Esophagus muscularis mucosa (tissue), 4 donors: ENCODE data around the gene MAP1LC3B. TPM values are rescaled to one million over a fixed set of nuclear protein-coding genes. Genes with fewer than 3 reads are reported as not detected.

Source experiments
- DNase-seq: peaks from one replicate; pipeline ENCODE4 v3.0.0-alpha.2; 2017; ENCODE audit errors: extremely low spot score
- H3K27ac ChIP-seq, 4 donors: fragments of 200-600 bp; sonication (generic); replicated peaks in 1 of 4; 1 replicate in 3 of 4; 2 replicates in 1 of 4; pipeline ENCODE4 v1.5.1; 2016 to 2019; ENCODE audit warnings: mild to moderate bottlenecking in 1 of 4
- H3K27me3 ChIP-seq, 4 donors: fragments of 200-600 bp; sonication (generic); one replicate each; pipeline versions ENCODE4 v1.5.1 to v1.6.0; 2016 to 2019
- H3K36me3 ChIP-seq, 4 donors: fragments of 200-600 bp; sonication (generic); one replicate each; pipeline ENCODE4 v1.5.1; 2016 to 2019
- H3K4me1 ChIP-seq, 4 donors: fragments of 200-600 bp; sonication (generic); one replicate each; pipeline ENCODE4 v1.5.1; 2016 to 2019
- H3K4me3 ChIP-seq, 4 donors: fragments of 200-600 bp; sonication (generic); 1 replicate in 2 of 4; 2 replicates in 2 of 4; pipeline ENCODE4 v1.5.1; 2016 to 2019; ENCODE audit warnings: mild to moderate bottlenecking in 4 of 4, moderate library complexity in 1 of 4
- H3K9me3 ChIP-seq, 4 donors: fragments of 200-600 bp; sonication (generic); 1 replicate in 3 of 4; 2 replicates in 1 of 4; pipeline ENCODE4 v1.5.1; 2016 to 2019
- EP300 ChIP-seq: sonication (generic); formaldehyde crosslinking; IDR thresholded peaks from one replicate; pipeline ENCODE4 v1.6.1; 2017; ENCODE audit warnings: antibody characterized with exemption
- POLR2A ChIP-seq: fragments of 450-650 bp; IDR thresholded peaks from one replicate; pipeline ENCODE4 v1.6.1; 2017; ENCODE audit warnings: antibody characterized with exemption, moderate library complexity, mild to moderate bottlenecking, low read depth
- POLR2AphosphoS5 ChIP-seq, 2 donors: sonication (generic); formaldehyde crosslinking; IDR thresholded peaks; one replicate each; pipeline ENCODE4 v1.6.1; 2017; ENCODE audit warnings: antibody characterized with exemption in 2 of 2
- WGBS: methylation state at CpG from one replicate; pipeline ENCODE4 v1.1.5; 2018; 5-methylcytosine and 5-hydroxymethylcytosine counted together
- intact Hi-C: fragments of 100-400 bp; cut with DNase I; formaldehyde crosslinking; loops from one replicate; pipeline ENCODE4 v1.15.1; 2023
- total RNA-seq, 4 donors: library from RNA; depleted of rRNA; stranded (reverse); fragments of >200 nt; gene quantifications; one replicate each; pipeline versions ENCODE4 v1.1.0 to v1.2.1, GENCODE V29; 2016
- TF ChIP-seq, protein P1 (sequence below), 3 experiments: fragments of 200-600 bp in 2 of 3; fragments of 450-650 bp in 1 of 3; sonication (generic) in 2 of 3; IDR thresholded peaks; one replicate each; pipeline ENCODE4 v1.5.1; 2017 to 2019; ENCODE audit warnings: antibody characterized with exemption in 3 of 3, mild to moderate bottlenecking in 2 of 3, moderate library complexity in 1 of 3

The MAP1LC3B gene
- total RNA-seq, 4 donors from 2014 or later = 49.4 to 70.6 (median 57.9) TPM

DNA sequence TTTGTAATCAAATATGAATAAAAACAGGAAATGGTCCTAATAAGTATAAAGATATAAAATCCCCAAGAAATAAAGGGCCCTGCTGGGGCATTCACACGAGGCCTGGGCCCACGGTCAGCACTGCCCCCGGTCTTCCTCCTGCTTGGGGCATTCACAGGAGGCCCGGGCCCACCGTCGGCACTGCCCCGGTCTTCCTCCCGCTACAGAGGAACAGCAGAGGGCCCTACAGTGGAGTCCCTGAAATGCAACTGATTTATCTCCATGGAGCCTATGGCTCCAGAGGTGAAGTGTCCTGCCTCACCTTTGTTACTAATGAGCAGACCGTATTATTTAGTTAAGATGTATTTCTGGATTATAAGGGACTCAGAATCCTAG, 46.5 kb downstream of the MAP1LC3B start:
- TF ChIP-seq EP300 (no peak), POLR2A (no peak), POLR2AphosphoS5 (IDR thresholded peaks at IDR 0.05) (no peak)
- TF ChIP-seq, protein P1, sequence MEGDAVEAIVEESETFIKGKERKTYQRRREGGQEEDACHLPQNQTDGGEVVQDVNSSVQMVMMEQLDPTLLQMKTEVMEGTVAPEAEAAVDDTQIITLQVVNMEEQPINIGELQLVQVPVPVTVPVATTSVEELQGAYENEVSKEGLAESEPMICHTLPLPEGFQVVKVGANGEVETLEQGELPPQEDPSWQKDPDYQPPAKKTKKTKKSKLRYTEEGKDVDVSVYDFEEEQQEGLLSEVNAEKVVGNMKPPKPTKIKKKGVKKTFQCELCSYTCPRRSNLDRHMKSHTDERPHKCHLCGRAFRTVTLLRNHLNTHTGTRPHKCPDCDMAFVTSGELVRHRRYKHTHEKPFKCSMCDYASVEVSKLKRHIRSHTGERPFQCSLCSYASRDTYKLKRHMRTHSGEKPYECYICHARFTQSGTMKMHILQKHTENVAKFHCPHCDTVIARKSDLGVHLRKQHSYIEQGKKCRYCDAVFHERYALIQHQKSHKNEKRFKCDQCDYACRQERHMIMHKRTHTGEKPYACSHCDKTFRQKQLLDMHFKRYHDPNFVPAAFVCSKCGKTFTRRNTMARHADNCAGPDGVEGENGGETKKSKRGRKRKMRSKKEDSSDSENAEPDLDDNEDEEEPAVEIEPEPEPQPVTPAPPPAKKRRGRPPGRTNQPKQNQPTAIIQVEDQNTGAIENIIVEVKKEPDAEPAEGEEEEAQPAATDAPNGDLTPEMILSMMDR (IDR thresholded peaks at IDR 0.05) = no peak
- H3K4me1 ChIP-seq = peaks cover 21 to 33% (median 24%) of the 10 kb centered on the region in 4 donors
- no peak overlapping the region for H3K27ac ChIP-seq
- H3K4me3 ChIP-seq = no peak overlapping the region
- intact Hi-C loops = no loop called here
- 90% methylated on average over 9 of the region's 9 CpGs for WGBS
- no peaks in the 10 kb centered on the region for H3K36me3 ChIP-seq
- H3K9me3 ChIP-seq = no peaks in the 10 kb centered on the region
- DNase-seq = no peak
- H3K27me3 ChIP-seq = no peaks in the 10 kb centered on the region

DNA sequence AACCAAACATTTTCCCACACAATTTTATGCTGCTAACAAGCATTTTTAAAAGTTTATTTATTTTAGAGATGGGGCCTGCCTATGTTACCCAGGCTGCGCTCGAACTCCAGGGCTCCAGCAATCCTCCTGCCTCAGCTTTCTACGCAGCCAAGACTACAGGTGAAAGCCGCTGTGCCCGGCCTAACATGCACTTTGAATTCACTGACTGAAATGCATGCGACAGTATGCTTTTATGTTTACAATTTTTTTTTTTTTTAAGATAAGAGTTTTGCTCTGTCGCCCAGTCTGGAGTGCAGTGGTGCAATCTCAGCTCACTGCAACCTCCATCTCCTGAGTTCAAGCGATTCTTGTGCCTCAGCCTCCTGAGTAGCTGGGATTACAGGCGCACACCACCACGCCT, 47.8 kb downstream of the MAP1LC3B start:
- no peak overlapping the region for H3K4me3 ChIP-seq
- DNase-seq = no peak
- no peaks in the 10 kb centered on the region for H3K27me3 ChIP-seq
- WGBS = 97% methylated on average over 10 of the region's 10 CpGs
- peaks cover 20 to 26% (median 22%) of the 10 kb centered on the region in 4 donors for H3K4me1 ChIP-seq
- H3K9me3 ChIP-seq = no peaks in the 10 kb centered on the region
- intact Hi-C loops = no loop called here
- H3K36me3 ChIP-seq = peaks cover 0 to 6% (median 3%) of the 10 kb centered on the region in 4 donors
- TF ChIP-seq EP300 (no peak), POLR2A (no peak), POLR2AphosphoS5 (IDR thresholded peaks at IDR 0.05) (no peak)
- TF ChIP-seq, protein P1 (IDR thresholded peaks at IDR 0.05) = no peak
- no peak overlapping the region for H3K27ac ChIP-seq

DNA sequence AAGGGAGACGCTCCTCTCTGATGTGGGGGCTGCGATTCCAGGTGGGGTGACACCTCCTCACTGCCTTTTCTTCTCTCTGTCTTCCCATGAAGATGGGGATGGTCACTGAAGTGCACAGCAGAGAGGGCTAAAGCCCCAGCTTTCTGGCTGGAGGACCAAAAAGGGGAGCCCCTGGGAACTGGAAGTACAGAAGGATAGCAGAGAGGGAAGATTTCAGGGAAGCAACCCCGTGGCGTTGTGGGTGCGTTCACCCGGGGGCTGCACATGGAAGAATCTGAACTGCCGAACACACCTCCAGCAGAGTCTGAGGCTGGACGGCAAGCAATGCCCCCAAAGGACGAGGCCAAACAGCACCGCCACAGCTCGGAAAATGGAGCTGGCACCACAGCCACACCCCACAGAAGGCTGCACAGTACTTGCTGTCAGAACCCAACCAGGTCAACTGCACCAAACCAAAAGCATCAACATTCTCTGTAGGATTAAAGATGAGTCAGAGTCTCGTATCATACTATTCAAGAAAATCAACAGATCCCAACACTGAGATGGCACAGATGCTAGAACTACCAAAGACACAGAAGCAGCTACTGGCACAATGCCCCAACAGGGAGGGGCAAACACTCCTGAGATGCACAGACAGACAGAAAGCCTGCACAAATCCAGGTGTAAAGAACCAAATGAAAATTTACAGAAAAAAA, 49.9 kb downstream of the MAP1LC3B start:
- 92% methylated on average over 10 of the region's 12 CpGs for WGBS
- Histone ChIP-seq H3K27me3 (no peaks in the 10 kb centered on the region), H3K9me3 (no peaks in the 10 kb centered on the region), H3K27ac (no peak overlapping the region), H3K4me1 (peaks cover 0 to 17% (median 8%) of the 10 kb centered on the region in 4 donors), H3K36me3 (peaks cover 0 to 19% (median 7%) of the 10 kb centered on the region in 4 donors), H3K4me3 (no peak overlapping the region)
- intact Hi-C loops = no loop called here
- TF ChIP-seq, protein P1 (IDR thresholded peaks at IDR 0.05) = no peak
- TF ChIP-seq EP300 = no peak
- TF ChIP-seq POLR2A = no peak
- no peak for TF ChIP-seq POLR2AphosphoS5 (IDR thresholded peaks at IDR 0.05)
- DNase-seq = no peak

DNA sequence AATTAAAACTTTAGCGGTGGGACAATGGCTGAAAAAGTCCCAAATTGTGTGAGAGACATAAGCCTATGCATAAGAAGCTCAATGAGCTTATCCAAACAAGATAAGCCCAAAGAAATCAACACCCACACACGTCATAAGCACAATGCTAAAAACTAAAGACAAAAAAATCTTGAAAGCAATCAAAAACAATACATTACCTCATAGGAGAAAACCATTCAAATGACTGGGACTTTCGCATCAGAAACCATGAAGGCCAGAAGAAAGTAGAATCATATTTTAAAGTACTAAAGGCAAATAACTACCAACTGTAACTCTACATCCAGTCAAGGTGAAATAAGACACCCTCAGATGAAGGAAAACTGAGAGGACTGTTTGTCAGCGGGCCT, 50.4 kb downstream of the MAP1LC3B start:
- 97% methylated on average over 4 of the region's 4 CpGs for WGBS
- H3K27ac ChIP-seq = no peak overlapping the region
- no peak overlapping the region for H3K4me3 ChIP-seq
- H3K27me3 ChIP-seq = no peaks in the 10 kb centered on the region
- peaks cover 0 to 22% (median 14%) of the 10 kb centered on the region in 4 donors for H3K4me1 ChIP-seq
- DNase-seq = no peak
- intact Hi-C loops = no loop called here
- no peak for TF ChIP-seq EP300
- TF ChIP-seq POLR2AphosphoS5 (IDR thresholded peaks at IDR 0.05) = no peak
- TF ChIP-seq, protein P1 (IDR thresholded peaks at IDR 0.05) = no peak
- no peak for TF ChIP-seq POLR2A
- peaks cover 0 to 20% (median 10%) of the 10 kb centered on the region in 4 donors for H3K36me3 ChIP-seq
- H3K9me3 ChIP-seq = no peaks in the 10 kb centered on the region

DNA sequence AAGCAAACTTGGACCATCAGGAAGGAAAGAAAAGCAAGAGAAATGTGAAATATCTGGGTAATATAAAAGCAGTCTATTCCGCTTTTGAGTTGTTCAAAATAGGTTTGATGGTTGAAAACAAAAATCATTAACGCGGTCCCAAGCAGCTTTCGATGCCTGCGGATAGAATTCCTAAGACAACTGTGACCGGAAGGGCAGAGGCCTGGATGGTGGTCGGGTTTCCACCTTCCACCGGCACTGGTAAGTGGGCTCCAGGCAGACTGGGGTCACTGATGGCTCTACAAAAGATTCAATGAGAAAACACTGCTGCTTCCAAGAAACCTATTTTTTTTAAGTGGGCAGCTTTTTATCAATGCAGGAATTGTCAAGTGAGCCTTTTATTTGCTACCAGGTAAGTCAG, 50.9 kb downstream of the MAP1LC3B start:
- intact Hi-C loops = no loop called here
- Histone ChIP-seq H3K27ac (no peak overlapping the region), H3K27me3 (no peaks in the 10 kb centered on the region), H3K9me3 (no peaks in the 10 kb centered on the region), H3K4me3 (no peak overlapping the region), H3K4me1 (peaks cover 0 to 23% (median 17%) of the 10 kb centered on the region in 4 donors), H3K36me3 (peaks cover 0 to 24% (median 11%) of the 10 kb centered on the region in 4 donors)
- TF ChIP-seq POLR2AphosphoS5 (IDR thresholded peaks at IDR 0.05) (no peak), EP300 (no peak), POLR2A (no peak)
- TF ChIP-seq, protein P1 (IDR thresholded peaks at IDR 0.05) = no peak
- 96% methylated on average over 8 of the region's 8 CpGs for WGBS
- DNase-seq = no peak
